ENCODE results near the gene UBE2D3. TPM values are rescaled to one million over a fixed set of nuclear protein-coding genes. Genes with fewer than 3 reads are reported as not detected.
A peak's percentile ranks its signal among the peaks of the same experiment; 100 is the strongest.

UBE2D3 gene
- total RNA-seq, 1 donor from 2014 or later: 313 TPM

GRCh38 chr4:102789317-102789717 is 38.0 kb downstream of the UBE2D3 start:
- peak; percentile 35 for DNase-seq

- DNase-seq: no peak
These were observed 39.4 kb downstream of the UBE2D3 start for GRCh38 chr4:102787944-102788343.

- peak; percentile 15 for DNase-seq
These were observed 40.1 kb downstream of the UBE2D3 start for GRCh38 chr4:102787096-102787881.

GRCh38 chr4:102786279-102786678 is 41.1 kb downstream of the UBE2D3 start:
- no peak for DNase-seq

GRCh38 chr4:102783006-102783405 is 44.3 kb downstream of the UBE2D3 start:
- DNase-seq: no peak

- no peak for DNase-seq
These were observed 45.8 kb downstream of the UBE2D3 start for GRCh38 chr4:102781570-102781969.

GRCh38 chr4:102780476-102781144 is 46.7 kb downstream of the UBE2D3 start:
- no peak for DNase-seq

- DNase-seq: no peak
These were observed 48.1 kb downstream of the UBE2D3 start for GRCh38 chr4:102779204-102779603.

- peak; percentile 14 for DNase-seq
These were observed 48.6 kb downstream of the UBE2D3 start for GRCh38 chr4:102778720-102779119.

GRCh38 chr4:102775805-102776204 is 51.5 kb downstream of the UBE2D3 start:
- DNase-seq: no peak

- DNase-seq: no peak
These were observed 53.1 kb downstream of the UBE2D3 start for GRCh38 chr4:102774254-102774653.

- DNase-seq: no peak
These were observed 54.5 kb downstream of the UBE2D3 start for GRCh38 chr4:102772738-102773340.

GRCh38 chr4:102764901-102765300 is 62.5 kb downstream of the UBE2D3 start:
- no peak for DNase-seq

GRCh38 chr4:102761906-102762305 is 65.4 kb downstream of the UBE2D3 start:
- DNase-seq: no peak

GRCh38 chr4:102761296-102761701 is 66.1 kb downstream of the UBE2D3 start:
- DNase-seq: peak; percentile 22

GRCh38 chr4:102760645-102761295 is 66.6 kb downstream of the UBE2D3 start, which contains the start of gene MANBA:
Gene MANBA (minus strand): TSS chr4:102760968. CDS start chr4:102760894, 74 bp downstream.
- DNase-seq: peak; percentile 68

- DNase-seq: peak; percentile 34
These were observed 67.3 kb downstream of the UBE2D3 start for GRCh38 chr4:102759831-102760644.

GRCh38 chr4:102758241-102759160 is 68.8 kb downstream of the UBE2D3 start:
- no peak for DNase-seq

GRCh38 chr4:102757681-102758080 is 69.7 kb downstream of the UBE2D3 start:
- no peak for DNase-seq

- no peak for DNase-seq
These were observed 73.3 kb downstream of the UBE2D3 start for GRCh38 chr4:102754044-102754443.

GRCh38 chr4:102751941-102752340 is 75.4 kb downstream of the UBE2D3 start:
- no peak for DNase-seq

Measured in dermis blood vessel endothelial cell (primary cell).